Prostate gland (tissue), 2 donors: ENCODE data around the gene ZBED5. TPM values are rescaled to one million over a fixed set of nuclear protein-coding genes. Genes with fewer than 3 reads are reported as not detected.

Source experiments
- DNase-seq: peaks from one replicate; pipeline ENCODE4 v3.0.0-alpha.2; 2019; ENCODE audit warnings: low spot score
- H3K27ac ChIP-seq, 2 donors: fragments of 200-600 bp; sonication (generic); 2 replicates each; pipeline ENCODE4 v1.5.1; 2017 to 2019
- H3K27me3 ChIP-seq: fragments of 200-600 bp; sonication (generic); replicated peaks from 2 replicates; pipeline ENCODE4 v1.5.1; 2019; ENCODE audit not compliant: insufficient read depth
- H3K36me3 ChIP-seq, 2 donors: fragments of 200-600 bp; sonication (generic); 1 replicate in 1 of 2; 2 replicates in 1 of 2; pipeline versions ENCODE4 v1.5.1 to v1.8.1; 2017 to 2019
- H3K4me1 ChIP-seq: fragments of 200-600 bp; sonication (generic); replicated peaks from 2 replicates; pipeline ENCODE4 v1.5.1; 2019
- H3K4me3 ChIP-seq, 2 donors: fragments of 200-600 bp; sonication (generic); 2 replicates each; pipeline ENCODE4 v1.5.1; 2017 to 2019
- H3K9me3 ChIP-seq: fragments of 200-600 bp; sonication (generic); 2 replicates; pipeline ENCODE4 v1.5.1; 2017
- CTCF ChIP-seq, 4 experiments: fragments of 200-600 bp in 2 of 4; fragments of 450-650 bp in 2 of 4; sonication (generic) in 2 of 4; IDR thresholded peaks; 1 replicate in 3 of 4; 2 replicates in 1 of 4; pipeline ENCODE4 v1.5.1; 2016 to 2019; ENCODE audit warnings: antibody characterized with exemption in 4 of 4, mild to moderate bottlenecking in 2 of 4, moderate library complexity in 2 of 4
- POLR2A ChIP-seq: fragments of 450-650 bp; IDR thresholded peaks from one replicate; pipeline ENCODE4 v1.6.1; 2016; ENCODE audit warnings: antibody characterized with exemption, mild to moderate bottlenecking
- POLR2AphosphoS5 ChIP-seq: sonication (generic); formaldehyde crosslinking; IDR thresholded peaks from one replicate; pipeline ENCODE4 v1.6.1; 2017; ENCODE audit warnings: antibody characterized with exemption
- WGBS: methylation state at CpG from one replicate; pipeline ENCODE4 v1.1.5; 2018; 5-methylcytosine and 5-hydroxymethylcytosine counted together
- intact Hi-C: fragments of 100-400 bp; cut with DNase I; formaldehyde crosslinking; loops from one replicate; pipeline ENCODE4 v1.14.2; 2022
- total RNA-seq, 2 donors: library from RNA; depleted of rRNA; stranded (reverse); fragments of >200 nt; gene quantifications; one replicate each; pipeline ENCODE4 v1.1.0, GENCODE V29; 2016

The ZBED5 gene
- total RNA-seq, 2 donors from 2014 or later, result 26.2 to 33.0 TPM

GRCh38 chr11:10813945-10814344, 43.9 kb downstream of the ZBED5 start:
- Histone ChIP-seq H3K9me3 (no peaks in the 10 kb centered on the region), H3K4me3 (no peak overlapping the region)

GRCh38 chr11:10809373-10810160, 48.3 kb downstream of the ZBED5 start:
- 2% methylated on average over 29 of the region's 29 CpGs for WGBS
- H3K4me3 ChIP-seq, result peak overlapping the region; percentile 73 to 81
- DNase-seq, result no peak
- intact Hi-C loops, result loop anchor here (2.0 kb wide), 1 partner anchor 121 kb away; no protein-coding TSS in a partner anchor
- H3K4me1 ChIP-seq, result peaks cover 10% of the 10 kb centered on the region
- H3K9me3 ChIP-seq, result no peaks in the 10 kb centered on the region
- H3K36me3 ChIP-seq, result peaks cover 4 to 7% of the 10 kb centered on the region in 2 donors
- TF ChIP-seq POLR2AphosphoS5 (no peak), CTCF (IDR thresholded peaks at IDR 0.05) (no peak), POLR2A (no peak)
- H3K27ac ChIP-seq, result peak overlapping the region; percentile 94 to 97
- H3K27me3 ChIP-seq, result no peaks in the 10 kb centered on the region

More at GRCh38 chr11:10813945-10814344, 43.9 kb downstream of the ZBED5 start:
- no peak for TF ChIP-seq POLR2AphosphoS5
- no peak for TF ChIP-seq CTCF (IDR thresholded peaks at IDR 0.05)
- no peak for TF ChIP-seq POLR2A
- Histone ChIP-seq H3K27me3 (no peaks in the 10 kb centered on the region), H3K36me3 (no peaks in the 10 kb centered on the region), H3K4me1 (no peaks in the 10 kb centered on the region), H3K27ac (no peak overlapping the region)
- no peak for DNase-seq
- intact Hi-C loops, result no loop called here

- peaks cover 10% of the 10 kb centered on the region for H3K4me1 ChIP-seq
- WGBS, result 1% methylated on average over 65 of the region's 65 CpGs
- no peaks in the 10 kb centered on the region for H3K9me3 ChIP-seq
- peak within 1 kb of the TSS; percentile 94 to 97 for H3K27ac ChIP-seq
- H3K36me3 ChIP-seq, result peaks cover 11 to 15% of the 10 kb centered on the region in 2 donors
- H3K4me3 ChIP-seq, result peak within 1 kb of the TSS; percentile 73 to 81
- DNase-seq, result peak; percentile 99
- no peaks in the 10 kb centered on the region for H3K27me3 ChIP-seq
- intact Hi-C loops, result loop anchor here (1.0 to 2.0 kb wide), 2 partner anchors 49 to 122 kb away; no protein-coding TSS in a partner anchor
- peak; percentile 98 for TF ChIP-seq POLR2AphosphoS5
- peak in 1 of 4 experiments; percentile 37 for TF ChIP-seq CTCF (IDR thresholded peaks at IDR 0.05)
- peak; percentile 99 for TF ChIP-seq POLR2A
Measured at GRCh38 chr11:10808553-10809372, 49.1 kb downstream of the ZBED5 start, which contains the start of gene EIF4G2. TSS of gene EIF4G2 (minus strand) at chr11:10808926.

- Histone ChIP-seq H3K9me3 (no peaks in the 10 kb centered on the region), H3K4me3 (peak overlapping the region; percentile 73 to 81), H3K27ac (peak overlapping the region; percentile 94 to 97), H3K36me3 (peaks cover 17% of the 10 kb centered on the region in 2 donors), H3K27me3 (no peaks in the 10 kb centered on the region), H3K4me1 (peaks cover 10% of the 10 kb centered on the region)
- intact Hi-C loops, result loop anchor here (1.0 to 2.0 kb wide), 2 partner anchors 49 to 123 kb away; no protein-coding TSS in a partner anchor
- DNase-seq, result peak; percentile 6
- TF ChIP-seq POLR2A (no peak), POLR2AphosphoS5 (no peak), CTCF (IDR thresholded peaks at IDR 0.05) (no peak)
- WGBS, result 1% methylated on average over 36 of the region's 36 CpGs
Measured at GRCh38 chr11:10808235-10808552, 49.7 kb downstream of the ZBED5 start.
